Stomach (tissue), 9 donors: ENCODE results near the gene COX6B2. TPM values are rescaled to one million over a fixed set of nuclear protein-coding genes. Genes with fewer than 3 reads are reported as not detected.

Experiments used
- DNase-seq, 2 donors: peaks; one replicate each; pipeline versions ENCODE4 v3.0.0 to v3.0.0-alpha.2; 2013 to 2019
- H3K27ac ChIP-seq, 5 donors: fragments of 200-600 bp in 4 of 5; sonication (generic) in 4 of 5; one replicate each; pipeline ENCODE4 v1.5.1; 2013 to 2019; ENCODE audit warnings: mild to moderate bottlenecking in 1 of 5, moderate library complexity in 1 of 5
- H3K27me3 ChIP-seq, 3 donors: fragments of 200-600 bp; sonication (generic); one replicate each; pipeline ENCODE4 v1.5.1; 2017 to 2019; ENCODE audit warnings: mixed run types in 1 of 3
- H3K36me3 ChIP-seq, 4 donors: fragments of 200-600 bp; sonication (generic); 1 replicate in 3 of 4; 2 replicates in 1 of 4; pipeline ENCODE4 v1.5.1; 2016 to 2019
- H3K4me1 ChIP-seq, 4 donors: fragments of 200-600 bp; sonication (generic); one replicate each; pipeline ENCODE4 v1.5.1; 2016 to 2019
- H3K4me3 ChIP-seq, 4 donors: fragments of 200-600 bp; sonication (generic) in 3 of 4; one replicate each; pipeline ENCODE4 v1.5.1; 2016 to 2019; ENCODE audit warnings: mild to moderate bottlenecking in 1 of 4
- H3K9me3 ChIP-seq, 4 donors: fragments of 200-600 bp; sonication (generic); one replicate each; pipeline ENCODE4 v1.5.1; 2016 to 2019
- CTCF ChIP-seq, 7 experiments: fragments of 450-650 bp in 4 of 7; fragments of 200-600 bp in 3 of 7; sonication (generic) in 3 of 7; IDR thresholded peaks; one replicate each; pipeline ENCODE4 v1.5.1; 2016 to 2019; ENCODE audit warnings: antibody characterized with exemption in 7 of 7, control low read depth in 2 of 7, mild to moderate bottlenecking in 1 of 7
- EP300 ChIP-seq: sonication (generic); formaldehyde crosslinking; IDR thresholded peaks from one replicate; pipeline ENCODE4 v1.6.1; 2017; ENCODE audit warnings: antibody characterized with exemption
- POLR2A ChIP-seq, 4 donors: fragments of 450-650 bp; IDR thresholded peaks; one replicate each; pipeline ENCODE4 v1.6.1; 2016; ENCODE audit warnings: antibody characterized with exemption in 4 of 4, control low read depth in 2 of 4, mild to moderate bottlenecking in 1 of 4, moderate library complexity in 1 of 4
- POLR2AphosphoS5 ChIP-seq, 3 donors: sonication (generic); formaldehyde crosslinking; IDR thresholded peaks; one replicate each; pipeline ENCODE4 v1.6.1; 2016; ENCODE audit warnings: antibody characterized with exemption in 3 of 3
- WGBS, 5 donors: extraction: QIAGEN DNeasy Blood & Tissue Kit in 3 of 5; methylation state at CpG; one replicate each; pipeline versions ENCODE4 v1.1.5 to v1.1.7; 2013 to 2018; 5-methylcytosine and 5-hydroxymethylcytosine counted together
- intact Hi-C: fragments of 100-400 bp; cut with DNase I; formaldehyde crosslinking; loops from one replicate; pipeline ENCODE4 v1.15.1; 2023; ENCODE audit warnings: low total_unique reads
- polyA plus RNA-seq, 3 donors: library from polyadenylated mRNA; stranded (reverse); fragments of 200-250 nt; gene quantifications; one replicate each; pipeline ENCODE4 v1.2.3, GENCODE V29; 2013
- total RNA-seq, 5 donors: library from RNA; depleted of rRNA; stranded (reverse); fragments of >200 nt; gene quantifications; one replicate each; pipeline versions ENCODE4 v1.1.0 to v1.2.3, GENCODE V29; 2014 to 2016
- donor health status: healthy with polysubstance abuse.
- donor health status: Bipolar disorder and iron deficiency.
- donor health status: healthy.

COX6B2 gene
- total and polyA plus RNA-seq, 8 donors = 0.19 to 18.2 (median 0.93) TPM; not detected in 5

GRCh38 chr19:55302318-55302703, 52.2 kb downstream of the COX6B2 start:
- TF ChIP-seq CTCF (IDR thresholded peaks at IDR 0.05) (no peak), POLR2A (IDR thresholded peaks at IDR 0.05) (no peak), POLR2AphosphoS5 (IDR thresholded peaks at IDR 0.05) (no peak), EP300 (no peak)
- Histone ChIP-seq H3K9me3 (no peaks in the 10 kb centered on the region), H3K4me1 (peaks cover 7 to 12% (median 12%) of the 10 kb centered on the region in 4 donors), H3K4me3 (peak overlapping the region; percentile 27 to 40 (median 37)), H3K36me3 (peaks cover 0 to 35% (median 21%) of the 10 kb centered on the region in 4 donors), H3K27ac (peak overlapping the region in 1 of 5 donors; percentile 30), H3K27me3 (peaks cover 0 to 7% (median 0%) of the 10 kb centered on the region in 3 donors)
- DNase-seq = no peak
- intact Hi-C loops = loop anchor here (10.0 kb wide), 1 partner anchor 112 kb away; no protein-coding TSS in a partner anchor
- 68 to 81% (median 76%) methylated on average over 11 to 12 of the region's 12 CpGs for WGBS, 5 donors

- Histone ChIP-seq H3K36me3 (peaks cover 0 to 32% (median 18%) of the 10 kb centered on the region in 4 donors), H3K4me1 (peaks cover 7 to 12% (median 12%) of the 10 kb centered on the region in 4 donors), H3K27me3 (peaks cover 0 to 7% (median 0%) of the 10 kb centered on the region in 3 donors), H3K9me3 (no peaks in the 10 kb centered on the region), H3K27ac (peak overlapping the region in 2 of 5 donors; percentile 13 to 30), H3K4me3 (peak overlapping the region; percentile 27 to 40 (median 37))
- TF ChIP-seq EP300 = no peak
- TF ChIP-seq POLR2AphosphoS5 (IDR thresholded peaks at IDR 0.05) = peak in 2 of 3 donors; percentile 41 to 79
- TF ChIP-seq CTCF (IDR thresholded peaks at IDR 0.05) = peak in 5 of 7 experiments; percentile 85 to 100 (median 99)
- DNase-seq = peak; percentile 91 to 95
- intact Hi-C loops = loop anchor here (10.0 kb wide), 1 partner anchor 113 kb away; no protein-coding TSS in a partner anchor
- WGBS, 5 donors = 10 to 16% (median 13%) methylated on average over 27 to 42 of the region's 42 CpGs
Observed at GRCh38 chr19:55301459-55302317, 52.8 kb downstream of the COX6B2 start.

GRCh38 chr19:55300886-55301458, 53.5 kb downstream of the COX6B2 start:
- peaks cover 7 to 12% (median 12%) of the 10 kb centered on the region in 4 donors for H3K4me1 ChIP-seq
- TF ChIP-seq EP300 (no peak), POLR2AphosphoS5 (IDR thresholded peaks at IDR 0.05) (no peak), POLR2A (IDR thresholded peaks at IDR 0.05) (no peak), CTCF (IDR thresholded peaks at IDR 0.05) (no peak)
- no peaks in the 10 kb centered on the region for H3K9me3 ChIP-seq
- peaks cover 0 to 7% (median 0%) of the 10 kb centered on the region in 3 donors for H3K27me3 ChIP-seq
- H3K36me3 ChIP-seq = peaks cover 0 to 28% (median 12%) of the 10 kb centered on the region in 4 donors
- DNase-seq = no peak
- intact Hi-C loops = loop anchor here (10.0 kb wide), 1 partner anchor 114 kb away; no protein-coding TSS in a partner anchor
- WGBS, 5 donors = 71 to 77% (median 72%) methylated on average over 15 of the region's 15 CpGs
- H3K27ac ChIP-seq = no peak overlapping the region
- H3K4me3 ChIP-seq = peak overlapping the region in 1 of 4 donors; percentile 40

GRCh38 chr19:55299991-55300390, 54.5 kb downstream of the COX6B2 start:
- intact Hi-C loops = loop anchor here (10.0 kb wide), 1 partner anchor 115 kb away; no protein-coding TSS in a partner anchor
- Histone ChIP-seq H3K36me3 (peaks cover 0 to 35% (median 11%) of the 10 kb centered on the region in 4 donors), H3K27ac (no peak overlapping the region), H3K4me3 (no peak overlapping the region), H3K27me3 (peaks cover 0 to 7% (median 0%) of the 10 kb centered on the region in 3 donors), H3K4me1 (peaks cover 7 to 12% (median 12%) of the 10 kb centered on the region in 4 donors), H3K9me3 (no peaks in the 10 kb centered on the region)
- WGBS, 5 donors = 87 to 92% (median 90%) methylated on average over 10 of the region's 10 CpGs
- TF ChIP-seq CTCF (IDR thresholded peaks at IDR 0.05) (no peak), POLR2AphosphoS5 (IDR thresholded peaks at IDR 0.05) (no peak), POLR2A (IDR thresholded peaks at IDR 0.05) (no peak), EP300 (no peak)
- DNase-seq = peak in 1 of 2 donors; percentile 3
